ENCODE data around the gene KIAA0513.

DNA sequence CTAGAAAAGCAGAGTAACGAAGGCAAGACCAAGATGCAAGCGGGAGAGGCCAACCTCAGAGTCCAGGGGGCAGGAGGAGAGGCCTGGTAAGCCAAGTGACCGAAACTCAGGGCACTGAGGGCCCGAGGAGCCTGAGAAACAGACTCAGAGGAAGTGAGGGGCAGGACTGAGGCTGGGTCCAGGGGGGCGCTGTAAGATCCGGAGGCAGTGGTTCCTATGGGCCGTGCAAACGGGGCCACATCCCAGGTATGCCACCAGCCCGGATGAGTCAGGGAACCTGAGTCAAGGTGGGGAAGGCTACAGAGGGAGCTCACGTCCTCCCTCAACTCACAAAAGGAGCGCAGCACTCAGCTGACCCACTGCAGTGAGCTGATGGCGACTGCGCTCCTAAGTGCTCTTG lies 24.5 kb upstream of the KIAA0513 start:
- no peak for TF ChIP-seq EZH2 (IDR thresholded peaks at IDR 0.05; ENCODE audit: borderline replicate concordance, low read depth, low read length, poor library complexity, severe bottlenecking)
- TF ChIP-seq, protein P1, sequence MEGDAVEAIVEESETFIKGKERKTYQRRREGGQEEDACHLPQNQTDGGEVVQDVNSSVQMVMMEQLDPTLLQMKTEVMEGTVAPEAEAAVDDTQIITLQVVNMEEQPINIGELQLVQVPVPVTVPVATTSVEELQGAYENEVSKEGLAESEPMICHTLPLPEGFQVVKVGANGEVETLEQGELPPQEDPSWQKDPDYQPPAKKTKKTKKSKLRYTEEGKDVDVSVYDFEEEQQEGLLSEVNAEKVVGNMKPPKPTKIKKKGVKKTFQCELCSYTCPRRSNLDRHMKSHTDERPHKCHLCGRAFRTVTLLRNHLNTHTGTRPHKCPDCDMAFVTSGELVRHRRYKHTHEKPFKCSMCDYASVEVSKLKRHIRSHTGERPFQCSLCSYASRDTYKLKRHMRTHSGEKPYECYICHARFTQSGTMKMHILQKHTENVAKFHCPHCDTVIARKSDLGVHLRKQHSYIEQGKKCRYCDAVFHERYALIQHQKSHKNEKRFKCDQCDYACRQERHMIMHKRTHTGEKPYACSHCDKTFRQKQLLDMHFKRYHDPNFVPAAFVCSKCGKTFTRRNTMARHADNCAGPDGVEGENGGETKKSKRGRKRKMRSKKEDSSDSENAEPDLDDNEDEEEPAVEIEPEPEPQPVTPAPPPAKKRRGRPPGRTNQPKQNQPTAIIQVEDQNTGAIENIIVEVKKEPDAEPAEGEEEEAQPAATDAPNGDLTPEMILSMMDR (conservative IDR thresholded peaks at IDR 0.05; ENCODE audit: low read depth, low read length), result no peak
